Measurements from ENCODE around the gene ANKRD11. TPM values are rescaled to one million over a fixed set of nuclear protein-coding genes. Genes with fewer than 3 reads are reported as not detected.

Gene ANKRD11
- polyA plus RNA-seq, 1 donor (not counting 4 experiments of a cell fraction or from before 2014, with no cell fraction given), result 30.1 TPM

DNA sequence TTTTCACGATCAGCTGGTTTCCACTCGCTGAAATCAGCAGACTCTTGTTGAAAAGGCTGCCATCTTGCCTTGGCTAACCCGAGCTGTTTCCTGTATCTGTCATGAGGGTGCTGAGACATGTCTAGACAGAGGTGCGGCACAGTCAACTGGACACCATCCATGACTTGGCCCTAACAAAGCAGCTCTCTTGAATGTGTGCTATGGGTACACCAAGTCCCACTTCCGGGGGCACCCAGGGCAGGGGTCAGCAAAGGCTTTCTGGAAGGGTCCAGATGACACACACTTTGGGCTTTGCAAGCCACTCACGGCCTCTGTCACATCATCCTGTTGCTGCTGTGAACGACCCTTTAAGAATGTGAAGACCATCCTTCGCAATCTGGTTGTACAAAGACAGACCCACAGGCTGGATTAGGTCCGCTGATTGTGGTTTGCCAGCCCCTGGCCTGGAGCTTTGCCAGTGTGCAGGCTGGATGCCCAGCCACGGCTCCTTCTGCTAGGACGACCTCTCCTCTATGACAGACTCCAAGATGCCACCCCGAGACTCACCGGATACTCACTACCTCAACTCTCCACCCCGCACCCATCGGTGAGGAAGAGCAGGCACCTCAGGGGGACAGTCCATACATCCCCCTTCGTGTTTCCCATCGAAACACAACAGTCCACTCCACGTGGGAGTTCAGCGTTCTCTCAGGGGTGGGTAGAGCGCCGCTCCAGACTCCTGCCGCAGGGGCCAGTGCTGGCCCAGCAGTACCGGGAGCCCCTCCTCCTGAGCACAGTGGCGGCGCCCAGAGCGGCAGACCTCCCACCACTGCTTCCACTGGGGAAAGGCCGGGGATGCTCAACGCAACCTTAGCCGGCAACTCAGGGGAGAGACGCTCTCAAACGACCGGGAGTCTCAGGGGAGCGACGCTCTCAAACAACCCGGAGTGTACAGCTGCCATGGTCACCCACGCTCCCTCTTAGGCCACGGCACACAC is 123.5 kb downstream of the ANKRD11 start:
- H3K4me3 ChIP-seq (ENCODE audit: control insufficient read depth in 2 of 3, extremely low read depth in 1 of 3, insufficient read depth in 2 of 3, low read depth in 1 of 3, low read length in 3 of 3), result no peak overlapping the region
- DNase-seq (ENCODE audit: low read depth, low spot score) (no peak), FAIRE-seq (peak; percentile 96)
- TF ChIP-seq, protein P1, sequence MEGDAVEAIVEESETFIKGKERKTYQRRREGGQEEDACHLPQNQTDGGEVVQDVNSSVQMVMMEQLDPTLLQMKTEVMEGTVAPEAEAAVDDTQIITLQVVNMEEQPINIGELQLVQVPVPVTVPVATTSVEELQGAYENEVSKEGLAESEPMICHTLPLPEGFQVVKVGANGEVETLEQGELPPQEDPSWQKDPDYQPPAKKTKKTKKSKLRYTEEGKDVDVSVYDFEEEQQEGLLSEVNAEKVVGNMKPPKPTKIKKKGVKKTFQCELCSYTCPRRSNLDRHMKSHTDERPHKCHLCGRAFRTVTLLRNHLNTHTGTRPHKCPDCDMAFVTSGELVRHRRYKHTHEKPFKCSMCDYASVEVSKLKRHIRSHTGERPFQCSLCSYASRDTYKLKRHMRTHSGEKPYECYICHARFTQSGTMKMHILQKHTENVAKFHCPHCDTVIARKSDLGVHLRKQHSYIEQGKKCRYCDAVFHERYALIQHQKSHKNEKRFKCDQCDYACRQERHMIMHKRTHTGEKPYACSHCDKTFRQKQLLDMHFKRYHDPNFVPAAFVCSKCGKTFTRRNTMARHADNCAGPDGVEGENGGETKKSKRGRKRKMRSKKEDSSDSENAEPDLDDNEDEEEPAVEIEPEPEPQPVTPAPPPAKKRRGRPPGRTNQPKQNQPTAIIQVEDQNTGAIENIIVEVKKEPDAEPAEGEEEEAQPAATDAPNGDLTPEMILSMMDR (optimal IDR thresholded peaks at IDR 0.05 in 1 of 3, IDR thresholded peaks at IDR 0.05 in 1 of 3, conservative IDR thresholded peaks at IDR 0.05 in 1 of 3; ENCODE audit: extremely low read depth in 1 of 3, insufficient read depth in 2 of 3, low read length in 3 of 3), result no peak
- no peak for TF ChIP-seq EZH2 (IDR thresholded peaks at IDR 0.05; ENCODE audit: low read length)
- peaks cover 89% of the 10 kb centered on the region for H3K79me2 ChIP-seq (ENCODE audit: control insufficient read depth, insufficient read depth, low read length)
- H3K9me1 ChIP-seq (ENCODE audit: control insufficient read depth, extremely low read depth, insufficient read depth, low read length), result peaks cover 4% of the 10 kb centered on the region
- peaks cover 3 to 16% of the 10 kb centered on the region in 2 experiments for H3K36me3 ChIP-seq (ENCODE audit: control insufficient read depth in 2 of 2, extremely low read depth in 1 of 2, insufficient read depth in 2 of 2, low read length in 2 of 2)
- H3K9ac ChIP-seq (ENCODE audit: control insufficient read depth, extremely low read depth, insufficient read depth, low read length), result no peak overlapping the region
- H2AFZ ChIP-seq (ENCODE audit: control insufficient read depth, low read length), result no peak overlapping the region
- H3K27ac ChIP-seq (ENCODE audit: control insufficient read depth, insufficient read depth, low read length), result peak overlapping the region; percentile 75
- dilution Hi-C loops (cut with MboI; ENCODE audit: extremely low pct_ligation_motif_present, low sequenced_read_pairs), result no loop called here
- peak overlapping the region; percentile 48 for H3K4me2 ChIP-seq (ENCODE audit: control insufficient read depth, extremely low read depth, insufficient read depth, low read depth, low read length)
- no peaks in the 10 kb centered on the region for H3K9me3 ChIP-seq (ENCODE audit: control insufficient read depth, low read depth, low read length)
- H3K27me3 ChIP-seq (ENCODE audit: control insufficient read depth, extremely low read depth, insufficient read depth, low read length), result no peaks in the 10 kb centered on the region
- H4K20me1 ChIP-seq (ENCODE audit: control insufficient read depth, extremely low read depth, insufficient read depth, low read length), result peaks cover 22% of the 10 kb centered on the region
- peaks cover 78% of the 10 kb centered on the region for H3K4me1 ChIP-seq (ENCODE audit: control insufficient read depth, extremely low read depth, insufficient read depth, low read length)

DNA sequence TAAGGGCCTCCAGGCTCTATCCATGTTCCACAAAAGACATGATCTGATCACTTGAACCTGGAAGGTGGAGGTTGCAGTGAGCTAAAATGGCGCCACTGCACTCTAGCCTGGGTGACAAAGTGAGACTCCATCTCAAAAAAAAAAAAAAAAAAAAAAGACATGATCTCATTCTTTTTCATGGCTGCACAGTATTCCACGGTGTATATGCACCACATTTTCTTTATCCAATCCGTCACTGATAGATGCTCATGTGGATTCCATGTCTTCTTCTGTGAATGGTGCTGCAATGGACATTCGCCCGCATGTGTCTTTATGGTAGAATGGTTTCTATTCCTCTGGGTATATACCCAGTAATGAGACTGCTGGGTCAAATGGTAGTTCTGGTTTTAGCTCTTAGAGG is 124.4 kb downstream of the ANKRD11 start:
- peaks cover 89% of the 10 kb centered on the region for H3K79me2 ChIP-seq (ENCODE audit: control insufficient read depth, insufficient read depth, low read length)
- FAIRE-seq, result no peak
- H3K9me3 ChIP-seq (ENCODE audit: control insufficient read depth, low read depth, low read length), result no peaks in the 10 kb centered on the region
- no peaks in the 10 kb centered on the region for H3K27me3 ChIP-seq (ENCODE audit: control insufficient read depth, extremely low read depth, insufficient read depth, low read length)
- no peak overlapping the region for H3K9ac ChIP-seq (ENCODE audit: control insufficient read depth, extremely low read depth, insufficient read depth, low read length)
- peaks cover 85% of the 10 kb centered on the region for H3K4me1 ChIP-seq (ENCODE audit: control insufficient read depth, extremely low read depth, insufficient read depth, low read length)
- H2AFZ ChIP-seq (ENCODE audit: control insufficient read depth, low read length), result no peak overlapping the region
- H3K4me2 ChIP-seq (ENCODE audit: control insufficient read depth, extremely low read depth, insufficient read depth, low read depth, low read length), result peak overlapping the region; percentile 48
- no peak overlapping the region for H3K4me3 ChIP-seq (ENCODE audit: control insufficient read depth in 2 of 3, extremely low read depth in 1 of 3, insufficient read depth in 2 of 3, low read depth in 1 of 3, low read length in 3 of 3)
- dilution Hi-C loops (cut with MboI; ENCODE audit: extremely low pct_ligation_motif_present, low sequenced_read_pairs), result no loop called here
- peaks cover 1 to 15% of the 10 kb centered on the region in 2 experiments for H3K36me3 ChIP-seq (ENCODE audit: control insufficient read depth in 2 of 2, extremely low read depth in 1 of 2, insufficient read depth in 2 of 2, low read length in 2 of 2)
- peaks cover 4% of the 10 kb centered on the region for H3K9me1 ChIP-seq (ENCODE audit: control insufficient read depth, extremely low read depth, insufficient read depth, low read length)
- no peak for DNase-seq (ENCODE audit: low read depth, low spot score)
- H3K27ac ChIP-seq (ENCODE audit: control insufficient read depth, insufficient read depth, low read length), result peak overlapping the region; percentile 75
- peaks cover 17% of the 10 kb centered on the region for H4K20me1 ChIP-seq (ENCODE audit: control insufficient read depth, extremely low read depth, insufficient read depth, low read length)
- TF ChIP-seq, protein P1 (optimal IDR thresholded peaks at IDR 0.05 in 1 of 3, IDR thresholded peaks at IDR 0.05 in 1 of 3, conservative IDR thresholded peaks at IDR 0.05 in 1 of 3; ENCODE audit: extremely low read depth in 1 of 3, insufficient read depth in 2 of 3, low read length in 3 of 3), result no peak
- no peak for TF ChIP-seq EZH2 (IDR thresholded peaks at IDR 0.05; ENCODE audit: low read length)
